ENCODE measurements around the gene GTF3C4. TPM values are rescaled to one million over a fixed set of nuclear protein-coding genes. Genes with fewer than 3 reads are reported as not detected.

The GTF3C4 gene
- 7.7 and 8.8 TPM in 2 replicates for total RNA-seq

GRCh38 chr9:132670457-132671391 lies at the start of gene GTF3C4:
GTF3C4 (plus strand) TSS chr9:132670464; CDS start chr9:132670599, 135 bp downstream.

GRCh38 chr9:132669698-132670456 lies 387 bp upstream of the GTF3C4 start, which contains the start of gene DDX31:
DDX31 (minus strand) TSS chr9:132669983; CDS start chr9:132669934, 49 bp downstream.

Other genes with a start within 250 kb of the GTF3C4 start
- not detected in 2 replicates for gene BARHL1, start 87.9 kb upstream of the GTF3C4 start, total RNA-seq
- 7.1 and 10.4 TPM in 2 replicates for gene DDX31, start 481 bp upstream of the GTF3C4 start, total RNA-seq
- 0.37 and 0.57 TPM in 2 replicates for gene AK8, start 207.8 kb downstream of the GTF3C4 start, total RNA-seq
- gene SPACA9, start 208.4 kb downstream of the GTF3C4 start, total RNA-seq = 3.1 and 3.3 TPM in 2 replicates

Data from smooth muscle cell of bladder (primary cell).